ENCODE results near the gene ACTL9.

- TF ChIP-seq CTCF (IDR thresholded peaks at IDR 0.05) (peak; percentile 43 to 99 (median 92)), POLR2A (IDR thresholded peaks at IDR 0.05) (no peak), POLR2AphosphoS5 (IDR thresholded peaks at IDR 0.05) (no peak)
Observed at GRCh38 chr19:8654591-8655339, 43.8 kb downstream of the ACTL9 start.
